Measurements from ENCODE around the gene SLC7A5.
"Not testable (repeated sequence)": the region's sequence is repeated elsewhere in the genome, so short reads cannot be mapped to it uniquely, and the experiment has no call there.

Gene SLC7A5

GRCh38 chr16:87860553-87861299, 8.6 kb downstream of the SLC7A5 start:
- no peak for DNase-seq

GRCh38 chr16:87858151-87858993, 10.9 kb downstream of the SLC7A5 start:
- not testable (repeated sequence) for DNase-seq

DNA sequence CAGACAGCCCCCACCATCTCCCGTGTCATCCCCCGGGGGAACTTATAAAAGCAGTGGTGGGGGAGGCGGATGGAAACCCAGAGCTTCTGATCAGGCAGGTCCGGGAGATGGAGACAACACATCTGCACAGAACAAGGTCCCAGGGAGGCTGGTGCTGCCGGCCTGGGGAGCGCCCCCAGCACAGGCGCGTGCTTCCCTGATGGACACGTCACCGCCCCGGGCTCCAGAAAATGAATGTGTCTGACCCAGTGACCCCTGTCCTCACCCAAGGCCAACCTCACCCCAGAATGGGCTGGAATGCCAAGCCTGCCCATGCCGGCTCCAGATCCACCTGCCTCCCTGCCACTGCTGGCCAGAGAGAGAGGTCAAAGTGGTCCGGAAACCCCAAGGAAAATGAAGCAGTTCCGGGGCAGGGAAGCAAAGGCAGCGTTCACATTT, 12.5 kb downstream of the SLC7A5 start:
- DNase-seq: no peak

- DNase-seq: no peak
These were observed 13.2 kb downstream of the SLC7A5 start for GRCh38 chr16:87855852-87856715.

DNA sequence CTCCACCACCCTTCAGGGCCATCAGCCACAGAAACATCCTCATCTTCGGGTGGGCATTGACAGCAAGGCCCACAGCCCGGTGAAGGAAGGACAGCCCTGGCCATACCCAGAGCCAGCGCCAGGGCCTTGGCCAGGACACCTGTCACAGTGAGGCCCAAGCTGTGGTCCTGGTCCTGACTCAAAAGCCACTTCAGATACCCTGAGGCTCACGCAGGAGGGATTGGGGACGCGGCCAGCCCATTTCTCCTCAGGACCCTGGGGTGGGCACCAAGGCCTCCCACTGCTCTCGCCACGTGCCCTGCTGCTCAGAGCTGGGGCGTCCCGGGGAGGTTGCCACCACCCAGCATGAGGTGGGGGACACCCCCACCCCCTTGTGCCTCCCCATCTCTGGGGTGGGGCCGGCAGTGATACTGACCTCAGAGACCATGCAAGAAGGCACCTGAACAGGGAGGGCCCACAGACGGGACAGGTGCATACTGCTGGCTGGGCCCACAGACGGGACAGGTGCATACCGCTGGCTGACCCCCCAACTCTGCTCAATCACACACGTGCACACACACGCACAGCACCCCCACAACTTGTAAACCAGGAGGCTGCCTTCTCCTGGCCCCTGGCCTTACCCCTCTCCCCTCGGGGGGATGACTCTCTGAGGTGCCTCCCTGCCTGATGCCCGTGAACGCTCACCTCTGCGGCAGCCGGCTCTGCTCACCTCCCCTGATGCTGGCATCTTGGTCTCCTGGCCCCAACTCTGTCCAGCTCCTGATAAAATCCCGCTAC, 14.2 kb downstream of the SLC7A5 start:
- DNase-seq: no peak

DNA sequence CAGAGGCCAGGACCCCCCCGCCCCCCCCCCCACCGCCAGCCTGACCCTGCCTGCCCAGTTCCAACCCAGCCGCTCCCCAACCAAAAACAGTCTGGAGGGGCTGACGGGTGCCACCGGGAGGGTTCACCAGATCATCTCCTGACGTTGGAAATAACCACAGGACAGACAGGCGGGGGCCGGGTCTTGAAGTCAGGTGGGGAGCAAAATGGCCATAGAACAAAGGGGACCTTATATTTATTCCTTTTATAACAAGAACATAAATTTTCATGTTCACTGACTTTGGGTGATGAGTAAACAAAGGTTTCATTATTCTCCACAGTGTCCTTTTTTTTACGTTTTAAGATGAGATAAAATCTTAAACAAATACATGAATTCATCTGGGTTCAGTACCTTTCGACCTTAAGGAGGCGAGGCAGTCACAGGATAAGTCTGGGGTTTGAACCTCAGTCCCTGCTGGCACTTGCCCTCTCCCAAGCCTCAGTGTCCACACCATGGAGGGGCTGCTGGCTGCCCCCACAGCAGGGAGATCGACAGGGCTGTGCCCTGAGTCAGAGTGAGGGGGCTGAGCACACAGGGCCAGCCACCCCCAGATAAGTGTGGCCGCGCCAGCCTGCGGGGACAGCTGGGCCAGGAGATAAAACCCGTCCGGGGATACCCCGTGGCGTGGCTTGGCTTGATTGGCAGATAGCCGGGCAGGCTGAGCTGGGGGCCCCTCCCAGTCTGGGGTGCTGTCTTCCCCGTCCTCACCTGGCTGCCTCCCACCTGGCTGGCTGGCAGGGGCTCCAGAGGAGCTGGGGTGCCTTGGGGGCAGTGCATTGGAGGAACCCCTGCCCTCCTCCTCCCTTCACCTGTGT, 15.0 kb downstream of the SLC7A5 start:
- peak; percentile 47 for DNase-seq

GRCh38 chr16:87853411-87854052, 15.8 kb downstream of the SLC7A5 start:
- DNase-seq: peak; percentile 90

DNA sequence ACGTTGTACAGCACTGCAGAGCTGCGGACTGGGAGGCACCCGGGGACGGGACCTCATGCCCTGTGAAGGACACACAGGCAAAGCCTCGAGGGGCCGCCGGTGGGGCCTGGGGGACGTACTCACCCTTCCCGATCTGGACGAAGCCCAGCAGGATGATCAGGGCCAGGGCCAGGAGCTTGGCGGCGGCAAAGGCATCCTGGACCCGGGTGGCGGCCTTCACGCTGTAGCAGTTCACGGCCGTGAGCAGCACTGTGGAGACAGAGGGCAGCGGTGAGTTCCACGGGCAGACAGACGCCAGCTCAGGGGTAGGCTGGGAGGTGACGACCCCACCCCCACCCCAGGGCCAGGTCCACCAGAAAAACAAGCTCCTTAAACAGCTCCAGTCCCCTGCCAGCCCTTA, 17.7 kb downstream of the SLC7A5 start:
- DNase-seq: no peak

GRCh38 chr16:87851141-87851587, 18.1 kb downstream of the SLC7A5 start:
- no peak for DNase-seq

- DNase-seq: peak; percentile 74
These were observed 19.0 kb downstream of the SLC7A5 start for GRCh38 chr16:87850009-87851006.

DNA sequence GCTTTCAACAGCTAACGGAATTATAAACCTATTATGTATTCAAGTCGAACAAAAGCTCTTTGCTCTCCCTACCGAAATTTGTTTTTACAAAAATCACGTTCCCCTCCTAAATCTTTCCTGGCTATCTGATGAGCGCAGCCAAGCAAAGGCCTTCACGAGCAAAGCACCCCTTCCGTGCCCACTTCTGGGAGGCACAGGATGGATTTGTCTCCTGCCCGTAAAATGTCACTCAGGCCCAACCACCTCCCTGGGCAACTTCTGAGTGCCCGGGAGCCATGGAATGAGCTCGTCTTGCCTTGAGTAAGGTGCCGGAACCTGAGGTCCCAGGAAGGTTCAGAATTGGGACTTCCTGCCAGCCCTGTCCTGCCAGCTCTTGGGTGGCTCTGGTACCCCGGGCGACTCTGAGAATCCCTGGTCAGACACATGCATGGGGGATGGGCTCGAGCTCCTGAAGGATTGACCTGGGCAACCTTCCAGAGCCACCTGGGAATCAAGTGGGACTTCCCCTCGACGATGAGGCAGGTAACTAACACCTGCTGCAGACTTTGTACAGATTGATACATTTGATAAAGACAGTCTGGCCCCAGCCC, 19.8 kb downstream of the SLC7A5 start:
- DNase-seq: no peak

- no peak for DNase-seq
These were observed 20.5 kb downstream of the SLC7A5 start for GRCh38 chr16:87848676-87849345.

GRCh38 chr16:87847785-87848675, 21.3 kb downstream of the SLC7A5 start:
- no peak for DNase-seq

DNA sequence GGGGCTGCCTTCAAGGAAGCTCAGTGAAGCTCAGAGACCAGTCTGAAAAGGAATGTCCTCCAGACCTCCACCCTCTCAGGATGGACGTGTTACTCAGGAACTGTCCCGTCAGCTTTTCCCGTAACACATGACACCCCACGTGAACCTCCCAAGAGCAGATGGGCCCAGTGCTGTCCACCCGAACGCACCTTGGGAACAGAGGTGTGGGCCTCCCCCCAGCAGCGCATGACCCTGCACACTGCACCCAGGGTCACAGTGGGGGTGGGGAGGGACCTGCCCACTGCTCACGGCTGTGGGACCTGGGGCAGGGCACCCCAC, 21.9 kb downstream of the SLC7A5 start:
- no peak for DNase-seq

GRCh38 chr16:87846705-87847466, 22.4 kb downstream of the SLC7A5 start:
- DNase-seq: no peak

DNA sequence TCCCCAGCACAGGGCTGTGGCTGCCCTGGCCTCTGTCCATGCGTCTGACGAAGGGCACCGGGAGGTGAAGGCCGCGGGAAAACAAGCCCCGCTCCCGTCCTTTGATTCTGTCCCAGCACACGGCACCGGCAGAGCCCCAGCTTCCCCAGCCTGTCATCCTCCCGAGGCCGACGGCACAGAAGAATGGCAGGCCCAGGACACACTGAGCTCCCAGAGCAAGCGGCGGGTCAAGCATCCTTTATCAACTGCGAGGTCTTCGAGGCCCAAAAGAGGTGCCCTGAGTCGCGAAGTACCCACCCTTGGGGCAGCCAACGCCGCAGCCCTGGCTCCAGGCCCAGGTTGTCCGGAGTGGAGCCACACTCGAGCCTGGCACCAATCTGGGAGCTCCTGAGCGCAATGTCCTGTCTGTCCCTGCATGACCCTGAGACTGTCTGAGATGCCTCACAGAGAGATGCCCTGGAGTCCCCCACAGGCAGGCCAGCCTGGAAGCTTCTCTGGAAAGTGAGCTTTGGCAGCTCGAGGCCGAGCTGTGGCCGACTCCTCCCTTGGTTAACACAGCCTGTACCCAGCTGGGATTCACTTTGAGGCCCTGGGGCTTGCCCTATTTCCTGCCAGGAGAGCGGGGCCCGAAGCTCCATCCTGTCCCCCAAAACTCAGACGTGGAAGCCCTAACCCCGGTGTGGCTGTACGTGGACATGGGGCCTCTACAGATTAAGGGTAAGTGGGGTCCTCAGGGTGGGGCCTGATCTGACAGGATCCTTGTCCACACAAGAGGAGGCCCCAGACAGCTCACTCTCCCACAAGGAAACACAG, 23.3 kb downstream of the SLC7A5 start:
- DNase-seq: no peak

Data from activated naive CD4-positive, alpha-beta T cell treated with Interleukin-2 at 50 U/mL for 16 hours (primary cell).